PC-9 (cell line): ENCODE data around the gene C1QTNF3.

ENCODE experiments used
- EZH2 ChIP-seq: fragments of 200-600 bp; sonication (generic); IDR thresholded peaks from 2 replicates; pipeline ENCODE4 v1.8.0; 2017; ENCODE audit warnings: antibody characterized with exemption, low read depth
- TF ChIP-seq, protein P1 (sequence below): fragments of 200-600 bp; sonication (generic); conservative IDR thresholded peaks from 2 replicates; pipeline ENCODE4 v1.6.1; 2017; ENCODE audit warnings: mixed run types, antibody characterized with exemption, mild to moderate bottlenecking, moderate library complexity

DNA sequence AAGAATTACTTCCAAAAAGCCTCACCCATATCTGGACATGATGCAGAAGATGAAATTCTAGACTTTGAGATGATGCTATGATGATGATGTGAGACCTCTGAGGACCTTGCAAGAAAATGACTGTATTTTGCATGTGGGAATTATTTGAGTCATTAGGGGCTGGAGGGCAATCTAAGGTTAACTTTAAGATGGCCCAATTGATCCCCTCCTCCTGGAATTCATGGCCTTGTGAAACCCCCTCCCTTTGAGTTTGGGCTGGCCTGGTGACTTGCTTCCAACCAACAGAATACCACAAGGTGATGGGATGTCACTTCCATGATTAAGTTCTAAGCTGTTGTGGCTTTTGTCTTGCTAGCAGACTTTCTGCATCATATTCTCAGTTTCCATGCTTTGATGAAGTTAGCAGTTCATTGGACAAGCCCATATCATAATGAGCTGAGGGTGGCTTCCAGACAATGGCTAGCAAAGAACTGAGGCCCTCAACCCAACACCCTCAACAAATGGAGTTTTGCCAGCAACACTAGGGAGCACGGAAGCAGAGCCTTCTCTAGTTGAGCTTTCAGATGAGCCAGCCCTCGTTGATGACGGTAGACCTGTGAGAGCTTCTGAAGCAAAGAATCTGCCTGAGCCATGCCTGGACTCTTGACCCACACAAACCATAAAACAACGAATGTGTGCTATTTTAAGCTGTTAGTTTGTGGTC lies 27.7 kb downstream of the C1QTNF3 start:
- TF ChIP-seq, protein P1, sequence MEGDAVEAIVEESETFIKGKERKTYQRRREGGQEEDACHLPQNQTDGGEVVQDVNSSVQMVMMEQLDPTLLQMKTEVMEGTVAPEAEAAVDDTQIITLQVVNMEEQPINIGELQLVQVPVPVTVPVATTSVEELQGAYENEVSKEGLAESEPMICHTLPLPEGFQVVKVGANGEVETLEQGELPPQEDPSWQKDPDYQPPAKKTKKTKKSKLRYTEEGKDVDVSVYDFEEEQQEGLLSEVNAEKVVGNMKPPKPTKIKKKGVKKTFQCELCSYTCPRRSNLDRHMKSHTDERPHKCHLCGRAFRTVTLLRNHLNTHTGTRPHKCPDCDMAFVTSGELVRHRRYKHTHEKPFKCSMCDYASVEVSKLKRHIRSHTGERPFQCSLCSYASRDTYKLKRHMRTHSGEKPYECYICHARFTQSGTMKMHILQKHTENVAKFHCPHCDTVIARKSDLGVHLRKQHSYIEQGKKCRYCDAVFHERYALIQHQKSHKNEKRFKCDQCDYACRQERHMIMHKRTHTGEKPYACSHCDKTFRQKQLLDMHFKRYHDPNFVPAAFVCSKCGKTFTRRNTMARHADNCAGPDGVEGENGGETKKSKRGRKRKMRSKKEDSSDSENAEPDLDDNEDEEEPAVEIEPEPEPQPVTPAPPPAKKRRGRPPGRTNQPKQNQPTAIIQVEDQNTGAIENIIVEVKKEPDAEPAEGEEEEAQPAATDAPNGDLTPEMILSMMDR: no peak
- TF ChIP-seq EZH2: no peak
